ENCODE results near the gene FAM117A.
A peak's percentile ranks its signal among the peaks of the same experiment; 100 is the strongest.

The FAM117A gene

DNA sequence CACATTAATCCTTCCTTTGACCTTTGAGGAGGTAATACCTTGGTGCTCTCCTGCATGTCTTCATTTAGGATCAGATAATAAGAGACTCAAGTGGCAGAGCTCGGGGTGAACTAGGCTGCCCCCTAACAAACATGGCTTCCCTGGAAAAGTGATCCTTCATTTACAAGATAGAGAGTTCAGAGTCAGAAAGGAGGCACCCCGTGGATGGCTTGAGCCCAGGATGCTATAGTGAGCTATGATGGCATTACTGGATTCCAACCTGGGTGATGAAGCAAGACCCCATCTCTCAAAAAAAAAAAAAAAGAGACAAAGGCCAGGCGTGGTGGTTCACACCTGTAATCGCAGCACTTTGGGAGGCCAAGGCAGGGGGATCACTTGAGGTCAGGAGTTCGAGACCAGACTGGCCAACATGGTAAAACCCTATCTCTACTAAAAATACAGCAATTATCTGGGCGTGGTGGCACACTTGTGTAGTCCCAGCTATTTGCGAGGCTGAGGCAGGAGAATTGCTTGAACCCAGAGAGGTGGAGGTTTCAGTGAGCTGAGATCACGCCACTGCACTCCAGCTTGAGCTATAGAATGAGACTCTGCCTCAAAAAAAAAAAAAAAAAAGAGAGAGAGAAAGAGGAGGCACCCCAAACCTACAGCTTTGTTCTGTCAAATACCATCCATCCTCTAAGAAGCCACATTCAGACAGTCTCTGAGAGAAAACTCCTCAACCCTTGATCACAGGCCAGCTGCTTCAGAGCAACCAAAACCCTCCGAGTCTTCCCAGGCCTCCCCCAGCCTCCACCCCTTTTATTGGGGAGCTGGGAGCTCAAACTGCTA is 7.4 kb downstream of the FAM117A start:
- Mint-ChIP-seq H3K9me3 (no peaks in the 10 kb centered on the region), H3K4me1 (peaks cover 54% of the 10 kb centered on the region)
- ATAC-seq (ENCODE audit: low read depth): no peak

DNA sequence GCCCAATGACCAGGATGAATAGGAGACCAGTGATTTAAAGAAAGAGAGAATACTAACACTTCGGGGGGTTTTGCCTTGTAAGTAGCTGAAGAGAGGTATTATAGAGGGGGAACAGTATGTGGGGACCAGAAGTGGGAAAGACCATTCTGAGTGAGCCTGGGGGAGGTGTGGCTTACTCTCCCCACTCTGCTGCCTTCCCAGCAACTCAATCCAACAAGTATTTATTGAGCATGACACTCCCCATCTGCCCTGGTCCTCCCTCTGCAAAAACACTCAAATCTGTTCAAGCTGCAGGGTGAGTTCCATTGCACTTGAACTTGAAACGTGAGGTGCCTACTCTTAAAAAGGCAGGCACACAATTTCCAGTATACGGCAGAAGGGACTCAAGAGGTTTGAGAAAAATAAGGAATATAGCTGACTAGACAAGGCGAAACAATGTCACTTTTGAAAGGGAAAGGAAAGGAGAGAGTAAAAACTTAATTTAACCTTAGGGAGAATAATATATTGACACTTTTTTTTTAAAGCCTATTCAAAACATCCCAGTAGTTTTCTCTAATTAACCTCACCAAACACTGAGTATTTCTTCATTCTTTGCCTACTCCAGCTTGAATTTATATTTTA is 8.2 kb downstream of the FAM117A start:
- ATAC-seq (ENCODE audit: low read depth) (no peak), DNase-seq (ENCODE audit: low spot score in 2 of 2) (no peak)
- Mint-ChIP-seq H3K4me1 (peaks cover 52% of the 10 kb centered on the region), H3K9me3 (no peaks in the 10 kb centered on the region), H3K4me3 (no peak overlapping the region), H3K36me3 (peaks cover 5% of the 10 kb centered on the region), H3K27ac (peak overlapping the region; percentile 80), H3K27me3 (no peaks in the 10 kb centered on the region)

More for the DNA sequence above, 7.4 kb downstream of the FAM117A start:
- Mint-ChIP-seq H3K4me3 (no peak overlapping the region), H3K36me3 (peaks cover 5% of the 10 kb centered on the region), H3K27ac (peak overlapping the region; percentile 80), H3K27me3 (no peaks in the 10 kb centered on the region)
- no peak for DNase-seq (ENCODE audit: low spot score in 2 of 2)

DNA sequence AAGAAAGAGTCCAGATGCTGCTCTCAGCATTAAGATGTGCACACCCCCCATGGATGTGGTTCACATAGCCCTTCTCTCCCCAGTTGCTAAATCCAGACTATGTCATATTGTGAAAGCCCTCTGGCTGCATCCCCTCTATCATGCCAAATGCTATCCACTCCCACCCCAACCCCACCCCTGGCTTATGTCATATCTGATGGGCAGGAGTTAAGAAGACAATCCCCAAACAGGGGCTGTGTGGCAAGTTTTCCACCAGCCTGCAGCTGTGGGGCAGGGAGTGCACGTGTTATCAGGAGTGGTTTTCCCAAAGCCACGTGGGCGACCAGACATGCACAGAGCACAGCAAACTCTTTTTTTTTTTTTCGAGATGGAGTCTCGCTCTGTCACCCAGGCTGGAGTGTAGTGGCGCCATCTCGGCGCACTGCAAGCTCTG is 10.0 kb downstream of the FAM117A start:
- no peak for DNase-seq (ENCODE audit: low spot score in 2 of 2)
- peaks cover 5% of the 10 kb centered on the region for H3K36me3 Mint-ChIP-seq
- no peak overlapping the region for H3K27ac Mint-ChIP-seq
- no peaks in the 10 kb centered on the region for H3K27me3 Mint-ChIP-seq
- H3K4me1 Mint-ChIP-seq: peaks cover 53% of the 10 kb centered on the region
- no peaks in the 10 kb centered on the region for H3K9me3 Mint-ChIP-seq
- no peak for ATAC-seq (ENCODE audit: low read depth)
- H3K4me3 Mint-ChIP-seq: no peak overlapping the region

DNA sequence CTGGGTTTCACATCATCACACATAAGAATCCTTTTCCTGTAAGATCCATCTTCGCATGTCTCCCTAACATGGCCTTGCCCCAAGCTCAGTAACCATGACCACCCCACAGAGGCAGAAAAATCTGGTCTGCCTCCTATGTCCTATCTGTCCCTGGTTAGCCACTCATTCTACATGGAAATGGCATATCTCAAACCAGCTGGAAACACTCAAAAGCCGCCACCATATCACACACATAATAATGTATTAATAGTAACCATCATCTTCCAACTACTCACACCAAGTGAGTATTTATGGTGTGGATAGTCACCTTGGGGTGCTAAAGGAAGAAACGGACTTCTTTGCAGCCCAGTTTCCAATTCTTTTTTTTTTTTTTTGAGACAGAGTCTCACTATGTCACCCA is 11.4 kb downstream of the FAM117A start:
- no peaks in the 10 kb centered on the region for H3K9me3 Mint-ChIP-seq
- H3K27me3 Mint-ChIP-seq: no peaks in the 10 kb centered on the region
- H3K36me3 Mint-ChIP-seq: peaks cover 5% of the 10 kb centered on the region
- H3K27ac Mint-ChIP-seq: peak overlapping the region; percentile 78
- ATAC-seq (ENCODE audit: low read depth) (no peak), DNase-seq (ENCODE audit: low spot score in 2 of 2) (no peak)
- no peak overlapping the region for H3K4me3 Mint-ChIP-seq
- peaks cover 57% of the 10 kb centered on the region for H3K4me1 Mint-ChIP-seq

DNA sequence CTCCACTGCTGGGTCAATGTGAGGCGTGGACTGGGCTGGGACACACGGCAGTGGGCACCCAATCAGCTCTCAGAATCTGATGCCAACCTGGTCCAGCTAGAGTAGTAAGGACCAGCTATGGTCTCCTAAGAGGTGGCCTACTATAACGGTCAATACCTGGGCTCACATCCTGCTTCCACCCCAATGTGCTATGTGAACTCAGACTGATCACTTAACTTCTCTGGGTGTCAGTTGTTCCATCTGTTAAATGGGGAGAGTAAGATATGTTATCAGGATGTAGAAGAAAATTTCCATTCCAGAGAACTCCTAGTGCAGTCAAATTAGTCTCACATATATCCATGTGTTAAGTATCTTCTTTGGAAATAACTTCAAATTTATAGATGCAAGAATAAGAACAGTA is 14.2 kb downstream of the FAM117A start:
- H3K27me3 Mint-ChIP-seq: no peaks in the 10 kb centered on the region
- ATAC-seq (ENCODE audit: low read depth) (no peak), DNase-seq (ENCODE audit: low spot score in 2 of 2) (no peak)
- H3K4me1 Mint-ChIP-seq: peaks cover 66% of the 10 kb centered on the region
- H3K9me3 Mint-ChIP-seq: no peaks in the 10 kb centered on the region
- H3K4me3 Mint-ChIP-seq: peak overlapping the region; percentile 1
- H3K36me3 Mint-ChIP-seq: peaks cover 10% of the 10 kb centered on the region
- H3K27ac Mint-ChIP-seq: peak overlapping the region; percentile 98

DNA sequence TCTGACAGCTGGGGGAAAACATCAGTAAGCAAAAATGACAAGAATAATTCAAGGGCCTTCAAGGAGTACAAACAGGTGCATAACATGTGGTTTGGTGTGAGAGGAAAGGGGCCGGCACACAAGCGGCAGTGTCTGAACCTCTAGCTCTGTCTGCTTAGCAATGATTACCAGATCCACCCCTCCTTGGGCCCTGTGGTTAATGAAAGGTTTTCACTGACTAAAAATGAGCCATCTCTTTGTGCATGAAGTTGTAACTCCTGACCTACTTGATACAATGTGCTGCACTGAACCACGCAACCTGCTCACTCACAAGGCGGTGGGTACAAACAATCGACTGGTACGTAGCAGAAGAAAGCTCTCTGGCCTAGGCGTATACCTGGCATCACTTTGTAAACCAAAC is 15.1 kb downstream of the FAM117A start:
- H3K27ac Mint-ChIP-seq: peak overlapping the region; percentile 98
- peaks cover 63% of the 10 kb centered on the region for H3K4me1 Mint-ChIP-seq
- H3K4me3 Mint-ChIP-seq: peak overlapping the region; percentile 78
- H3K9me3 Mint-ChIP-seq: no peaks in the 10 kb centered on the region
- peaks cover 10% of the 10 kb centered on the region for H3K36me3 Mint-ChIP-seq
- no peaks in the 10 kb centered on the region for H3K27me3 Mint-ChIP-seq
- ATAC-seq (ENCODE audit: low read depth) (peak; percentile 80), DNase-seq (ENCODE audit: low spot score in 2 of 2) (peak; percentile 30 to 38)

DNA sequence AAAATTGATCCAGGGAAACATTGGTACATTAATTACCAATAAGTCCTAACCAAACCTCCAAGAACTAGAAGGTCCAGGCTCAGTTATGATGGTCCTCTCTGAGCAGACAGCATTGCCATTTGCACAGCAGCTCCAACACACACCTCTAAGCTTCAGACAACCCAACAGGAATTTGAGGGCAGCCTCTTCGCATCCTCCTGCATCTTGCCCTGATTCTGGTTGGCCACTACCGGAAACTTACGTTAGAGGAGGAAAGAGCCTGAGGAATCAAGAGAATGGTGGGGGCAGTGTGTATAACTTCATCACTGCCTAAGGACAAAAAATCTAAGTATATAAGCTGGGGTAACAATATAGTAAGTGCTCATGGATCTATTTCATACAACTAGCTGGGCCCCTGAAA is 15.7 kb downstream of the FAM117A start:
- H3K4me1 Mint-ChIP-seq: peaks cover 62% of the 10 kb centered on the region
- peak overlapping the region; percentile 98 for H3K27ac Mint-ChIP-seq
- H3K36me3 Mint-ChIP-seq: peaks cover 10% of the 10 kb centered on the region
- DNase-seq (ENCODE audit: low spot score in 2 of 2) (no peak), ATAC-seq (ENCODE audit: low read depth) (no peak)
- no peaks in the 10 kb centered on the region for H3K27me3 Mint-ChIP-seq
- no peaks in the 10 kb centered on the region for H3K9me3 Mint-ChIP-seq
- H3K4me3 Mint-ChIP-seq: peak overlapping the region; percentile 78

DNA sequence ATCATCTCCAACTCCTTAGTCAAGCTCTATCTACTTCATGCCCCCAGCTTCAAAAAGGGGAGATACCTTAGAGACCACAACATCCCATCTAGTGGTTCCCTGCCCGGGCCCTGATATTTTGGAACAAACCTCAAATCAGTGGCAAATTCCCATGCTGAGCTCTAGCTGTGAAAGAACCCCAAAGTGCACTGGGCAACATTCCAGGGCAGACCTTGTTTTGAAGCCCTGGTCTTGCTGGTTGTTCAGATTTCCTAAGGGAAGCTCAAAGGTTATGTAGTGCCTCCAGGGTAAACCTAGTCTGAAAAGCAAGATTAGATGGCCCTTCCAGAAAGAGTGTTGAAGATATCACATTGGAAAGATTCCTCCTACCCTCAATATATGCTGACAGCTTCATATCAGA is 16.3 kb downstream of the FAM117A start:
- Mint-ChIP-seq H3K27me3 (no peaks in the 10 kb centered on the region), H3K27ac (peak overlapping the region; percentile 98), H3K4me1 (peaks cover 62% of the 10 kb centered on the region), H3K4me3 (peak overlapping the region; percentile 89), H3K36me3 (peaks cover 10% of the 10 kb centered on the region), H3K9me3 (no peaks in the 10 kb centered on the region)
- ATAC-seq (ENCODE audit: low read depth): no peak
- DNase-seq (ENCODE audit: low spot score in 2 of 2): no peak

DNA sequence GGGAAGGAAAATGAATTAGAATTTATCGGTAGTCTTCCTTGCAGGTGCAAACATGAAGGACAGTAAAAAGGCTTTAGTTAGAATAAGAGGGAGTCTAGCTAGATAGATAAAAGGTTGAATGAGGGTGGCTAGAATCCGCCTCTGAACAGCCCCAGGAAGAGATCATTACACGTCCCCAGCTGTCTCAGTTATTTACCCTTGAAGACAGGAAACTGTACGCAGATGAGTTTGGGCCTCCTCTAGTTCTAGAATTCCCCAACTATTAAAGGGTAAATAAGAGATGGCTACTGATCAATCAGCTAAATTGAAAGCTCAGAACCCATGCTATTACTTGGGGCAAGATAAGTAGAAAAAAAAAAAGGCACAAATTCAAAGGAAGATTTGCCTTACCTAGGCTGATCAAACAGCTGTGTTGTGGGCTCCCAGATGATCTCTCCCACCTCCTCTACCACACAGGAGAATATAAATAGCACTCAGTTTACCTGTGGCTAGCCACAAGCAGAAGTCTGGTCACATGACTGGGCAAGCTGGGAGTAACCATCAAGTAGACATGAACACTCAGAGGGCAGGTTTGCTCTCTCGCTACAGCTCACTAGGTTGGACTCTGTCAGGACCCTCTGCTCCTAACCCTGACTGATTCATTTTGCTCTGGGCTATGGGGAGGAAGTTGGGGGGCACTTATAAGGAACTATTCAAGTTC is 17.0 kb downstream of the FAM117A start:
- Mint-ChIP-seq H3K4me1 (peaks cover 63% of the 10 kb centered on the region), H3K4me3 (peak overlapping the region; percentile 89), H3K27me3 (no peaks in the 10 kb centered on the region), H3K27ac (peak overlapping the region; percentile 98), H3K36me3 (peaks cover 10% of the 10 kb centered on the region), H3K9me3 (no peaks in the 10 kb centered on the region)
- ATAC-seq (ENCODE audit: low read depth) (peak; percentile 75), DNase-seq (ENCODE audit: low spot score in 2 of 2) (peak; percentile 27 to 28)

DNA sequence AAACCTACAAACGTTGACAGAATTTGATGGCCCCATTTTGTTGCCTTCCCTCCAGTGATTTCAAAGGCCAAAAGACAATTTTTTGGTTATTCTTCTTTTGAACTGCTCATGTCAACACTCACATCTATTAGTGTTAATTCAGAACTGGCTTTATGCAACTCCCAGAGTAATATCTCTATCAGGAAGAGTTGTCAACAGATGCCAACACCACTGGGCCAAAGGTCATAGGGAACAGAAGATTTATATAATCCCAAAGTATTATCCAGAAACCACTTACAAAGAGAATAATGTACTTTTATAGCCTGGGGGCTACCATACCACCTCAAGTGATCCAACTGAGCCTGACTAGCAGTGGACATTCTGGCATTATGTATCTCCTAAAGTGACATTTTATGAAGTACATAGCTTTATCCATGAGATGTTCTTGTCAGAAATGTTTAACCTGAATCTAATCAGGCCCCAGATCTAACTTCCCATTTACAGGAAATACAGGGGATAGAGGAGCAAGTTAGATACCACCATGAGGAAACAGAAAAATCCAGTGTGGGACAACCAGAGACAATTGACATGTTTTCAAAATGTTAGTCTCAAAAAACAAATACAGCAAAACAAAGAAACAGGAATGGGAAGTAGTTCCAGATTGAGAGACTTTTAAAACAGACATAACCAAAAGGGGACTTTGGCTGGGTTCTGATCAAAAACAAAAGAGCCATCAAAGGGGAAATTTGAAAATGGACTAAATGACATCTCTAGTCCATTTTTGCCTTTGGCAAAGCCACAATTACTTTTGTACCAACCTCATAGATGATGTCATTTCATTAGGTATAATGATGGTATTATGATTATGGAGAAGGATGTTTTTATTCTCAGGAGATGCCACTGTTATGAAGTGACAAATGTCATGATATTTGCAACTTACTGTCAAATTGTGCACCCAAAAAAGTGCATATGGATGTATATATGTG is 18.5 kb downstream of the FAM117A start:
- ATAC-seq (ENCODE audit: low read depth) (no peak), DNase-seq (ENCODE audit: low spot score in 2 of 2) (no peak)
- Mint-ChIP-seq H3K4me1 (peaks cover 73% of the 10 kb centered on the region), H3K27ac (peak overlapping the region; percentile 98), H3K36me3 (peaks cover 14% of the 10 kb centered on the region), H3K9me3 (no peaks in the 10 kb centered on the region), H3K27me3 (no peaks in the 10 kb centered on the region), H3K4me3 (peak overlapping the region; percentile 89)

DNA sequence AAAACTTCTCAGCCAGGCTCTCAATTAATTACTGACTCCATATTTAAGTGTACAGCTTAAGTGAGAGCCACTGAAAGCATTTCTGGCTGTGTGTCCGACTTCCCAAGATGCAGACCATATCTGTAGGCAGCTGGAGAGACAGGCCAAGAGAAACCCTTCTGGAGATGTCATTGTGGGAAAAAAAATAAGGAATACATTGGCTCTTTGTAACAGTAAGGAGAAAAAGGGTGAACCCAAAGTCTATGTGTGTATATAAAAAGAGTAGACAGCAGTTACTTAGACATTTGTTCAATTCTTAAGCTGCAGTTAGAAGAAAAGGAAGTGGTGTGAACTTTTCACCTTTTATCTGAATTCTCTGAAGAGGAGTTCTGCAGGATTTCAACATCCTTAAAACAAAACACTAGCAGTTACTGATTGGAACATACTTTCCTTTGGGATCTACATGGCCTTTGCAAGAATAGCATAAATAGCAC is 21.7 kb downstream of the FAM117A start:
- no peak for ATAC-seq (ENCODE audit: low read depth)
- Mint-ChIP-seq H3K9me3 (no peaks in the 10 kb centered on the region), H3K27me3 (no peaks in the 10 kb centered on the region), H3K4me1 (peaks cover 68% of the 10 kb centered on the region), H3K27ac (peak overlapping the region; percentile 100), H3K36me3 (peaks cover 15% of the 10 kb centered on the region), H3K4me3 (peak overlapping the region; percentile 85)
- DNase-seq (ENCODE audit: low spot score in 2 of 2): no peak

DNA sequence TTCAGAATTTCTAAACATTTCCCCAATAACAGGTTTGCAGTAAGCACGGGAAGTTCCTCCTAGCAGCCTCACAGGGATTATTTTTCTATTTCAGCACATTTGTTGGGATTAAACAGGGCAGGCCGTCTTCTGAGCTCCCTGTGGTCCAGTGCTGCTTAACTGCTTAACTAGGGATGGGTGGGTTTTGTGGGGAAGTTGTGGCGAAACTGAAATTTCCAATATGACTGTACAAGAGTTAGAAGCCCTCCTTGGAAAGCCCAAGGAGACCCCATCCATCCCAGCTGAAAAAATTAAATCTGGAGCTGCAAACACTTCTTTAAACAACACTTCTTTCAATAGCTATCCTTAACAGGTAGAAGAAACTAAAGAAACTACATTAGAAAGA is 22.2 kb downstream of the FAM117A start:
- Mint-ChIP-seq H3K9me3 (no peaks in the 10 kb centered on the region), H3K36me3 (peaks cover 17% of the 10 kb centered on the region), H3K27ac (peak overlapping the region; percentile 100), H3K27me3 (no peaks in the 10 kb centered on the region), H3K4me3 (peak overlapping the region; percentile 85), H3K4me1 (peaks cover 68% of the 10 kb centered on the region)
- DNase-seq (ENCODE audit: low spot score in 2 of 2) (no peak), ATAC-seq (ENCODE audit: low read depth) (no peak)

DNA sequence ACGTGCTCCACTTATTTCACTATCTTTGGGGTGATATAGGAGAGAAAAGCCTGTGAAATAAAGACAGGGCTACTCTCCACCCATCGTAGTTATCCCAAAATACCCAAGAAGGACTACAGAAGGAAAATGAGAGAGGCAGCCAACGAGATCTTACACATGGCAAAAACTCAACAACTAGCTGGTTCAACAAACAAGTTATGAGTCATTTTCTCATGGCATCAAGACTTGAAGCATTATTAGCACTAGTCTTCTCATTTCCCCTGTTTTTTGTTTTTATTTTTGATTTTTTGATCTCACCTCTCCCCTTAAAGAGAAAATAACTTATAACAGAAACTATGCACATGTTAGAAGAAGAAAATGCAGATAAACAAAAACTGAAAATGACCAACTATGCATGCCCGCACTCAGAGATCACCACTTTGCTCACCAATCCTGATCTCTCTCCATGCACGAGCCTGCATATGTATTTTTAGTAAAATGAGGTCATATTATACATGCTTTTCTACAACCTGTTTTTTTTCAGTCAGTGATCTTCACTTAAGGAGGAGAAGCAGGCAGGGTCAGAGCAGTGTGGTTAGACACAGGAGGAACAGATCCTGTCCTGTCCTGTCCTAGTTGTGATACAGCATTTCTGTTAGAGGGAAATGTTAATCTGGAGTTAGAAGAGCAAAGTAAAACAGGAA is 22.8 kb downstream of the FAM117A start:
- DNase-seq (ENCODE audit: low spot score in 2 of 2) (no peak), ATAC-seq (ENCODE audit: low read depth) (no peak)
- Mint-ChIP-seq H3K27ac (peak overlapping the region; percentile 100), H3K4me3 (peak overlapping the region; percentile 85), H3K36me3 (peaks cover 21% of the 10 kb centered on the region), H3K27me3 (no peaks in the 10 kb centered on the region), H3K9me3 (no peaks in the 10 kb centered on the region), H3K4me1 (peaks cover 67% of the 10 kb centered on the region)

Measured in memory B cell (primary cell).